Smooth muscle cell (in vitro differentiated cells): ENCODE results near the gene CNTROB. TPM values are rescaled to one million over a fixed set of nuclear protein-coding genes. Genes with fewer than 3 reads are reported as not detected.

Experiments used
- DNase-seq: peaks from one replicate; lab custom pipeline; 2025; ENCODE audit not compliant: unreplicated experiment; lab: John Stamatoyannopoulos, UW
- H2AFZ ChIP-seq: fragments of 200-600 bp; sonication (generic); 2 replicates; pipeline ENCODE4 v1.6.0; 2016; ENCODE audit warnings: antibody characterized with exemption, low read depth, mild to moderate bottlenecking
- H3F3A ChIP-seq: fragments of 200-600 bp; sonication (generic); 2 replicates; pipeline ENCODE4 v1.6.0; 2017; ENCODE audit warnings: antibody characterized with exemption, low read depth
- H3K27ac ChIP-seq: fragments of 200-600 bp; sonication (generic); 2 replicates; pipeline ENCODE4 v1.5.1; 2016; ENCODE audit warnings: low read depth, mild to moderate bottlenecking
- H3K27me3 ChIP-seq: fragments of 200-600 bp; sonication (generic); 2 replicates; pipeline ENCODE4 v1.6.1; 2016; ENCODE audit warnings: low read depth, mild to moderate bottlenecking
- H3K36me3 ChIP-seq: fragments of 200-600 bp; sonication (generic); 2 replicates; pipeline ENCODE4 v1.5.1; 2016; ENCODE audit warnings: low read depth
- H3K4me1 ChIP-seq: fragments of 200-600 bp; sonication (generic); 2 replicates; pipeline ENCODE4 v1.5.1; 2016; ENCODE audit warnings: low read depth
- H3K4me2 ChIP-seq: fragments of 200-600 bp; sonication (generic); 2 replicates; pipeline ENCODE4 v1.6.0; 2016; ENCODE audit warnings: mild to moderate bottlenecking
- H3K4me3 ChIP-seq: fragments of 200-600 bp; sonication (generic); 2 replicates; pipeline ENCODE4 v1.5.1; 2016; ENCODE audit warnings: mild to moderate bottlenecking
- H3K79me2 ChIP-seq: fragments of 200-600 bp; sonication (generic); 2 replicates; pipeline ENCODE4 v1.6.0; 2016; ENCODE audit warnings: low read depth, mild to moderate bottlenecking
- H3K9ac ChIP-seq: fragments of 200-600 bp; sonication (generic); 2 replicates; pipeline ENCODE4 v1.6.0; 2016; ENCODE audit warnings: low read depth
- H3K9me3 ChIP-seq: fragments of 200-600 bp; sonication (generic); replicated peaks from 2 replicates; pipeline ENCODE4 v1.5.1; 2016; ENCODE audit warnings: low read depth
- H4K20me1 ChIP-seq: fragments of 200-600 bp; sonication (generic); 2 replicates; pipeline ENCODE4 v1.6.0; 2016; ENCODE audit warnings: low read depth
- CTCF ChIP-seq: fragments of 200-600 bp; sonication (generic); IDR thresholded peaks from 2 replicates; pipeline ENCODE4 v1.5.1; 2017; ENCODE audit warnings: borderline replicate concordance, mild to moderate bottlenecking, antibody characterized with exemption; ENCODE audit not compliant: insufficient read depth, poor library complexity, severe bottlenecking
- WGBS: methylation state at CpG from one replicate; pipeline ENCODE4 v1.1.7; 2016; ENCODE audit warnings: low lambda C conversion rate; 5-methylcytosine and 5-hydroxymethylcytosine counted together
- polyA plus RNA-seq: library from polyadenylated mRNA; unstranded; fragments of >200 nt; fragmentation: Nextera tagmentation; extraction: Ambion mirVana; gene quantifications from 2 replicates; pipeline ENCODE4 v1.2.1, GENCODE V29; 2016
- total RNA-seq: library from RNA; depleted of rRNA; stranded (reverse); fragments of >200 nt; gene quantifications from 2 replicates; pipeline ENCODE4 v1.2.3, GENCODE V29; 2014

CNTROB gene
- total and polyA plus RNA-seq, 2 experiments from 2014 or later = 11.1 to 20.6 TPM

- Histone ChIP-seq H3K9me3 (no peaks in the 10 kb centered on the region), H3K4me1 (peaks cover 48% of the 10 kb centered on the region), H3K9ac (peak overlapping the region; percentile 65), H2AFZ (no peak overlapping the region), H3K4me2 (peak overlapping the region; percentile 100), H3K27me3 (no peaks in the 10 kb centered on the region), H4K20me1 (no peaks in the 10 kb centered on the region), H3K4me3 (peak overlapping the region; percentile 87), H3K79me2 (peaks cover 11% of the 10 kb centered on the region), H3K36me3 (no peaks in the 10 kb centered on the region), H3F3A (peaks cover 17% of the 10 kb centered on the region), H3K27ac (no peak overlapping the region)
- no peak for DNase-seq
- WGBS = no CpG with 5 or more reads among the region's 100 CpGs
- no peak for TF ChIP-seq CTCF
Observed at GRCh38 chr17:7884581-7885366, 47.2 kb upstream of the CNTROB start.

GRCh38 chr17:7885367-7886226, 46.4 kb upstream of the CNTROB start:
- no peak for DNase-seq
- under 1% methylated on average over 33 of the region's 64 CpGs for WGBS
- peak overlapping the region; percentile 100 for H3K4me2 ChIP-seq

GRCh38 chr17:7886227-7887037, 45.6 kb upstream of the CNTROB start:
- Histone ChIP-seq H3K9ac (peak overlapping the region; percentile 65), H3F3A (peaks cover 17% of the 10 kb centered on the region), H3K4me2 (peak overlapping the region; percentile 100), H3K27ac (peak overlapping the region; percentile 58), H3K9me3 (no peaks in the 10 kb centered on the region), H3K4me1 (peaks cover 51% of the 10 kb centered on the region), H3K4me3 (peak overlapping the region; percentile 87), H3K27me3 (no peaks in the 10 kb centered on the region), H4K20me1 (no peaks in the 10 kb centered on the region), H3K79me2 (peaks cover 15% of the 10 kb centered on the region), H3K36me3 (no peaks in the 10 kb centered on the region), H2AFZ (peak overlapping the region; percentile 3)
- no peak for DNase-seq
- no peak for TF ChIP-seq CTCF
- 2% methylated on average over 30 of the region's 30 CpGs for WGBS

More at GRCh38 chr17:7885367-7886226, 46.4 kb upstream of the CNTROB start:
- Histone ChIP-seq H3K27me3 (no peaks in the 10 kb centered on the region), H4K20me1 (no peaks in the 10 kb centered on the region), H3K9me3 (no peaks in the 10 kb centered on the region), H3K36me3 (no peaks in the 10 kb centered on the region), H3K27ac (peak overlapping the region; percentile 58), H3K4me3 (peak overlapping the region; percentile 87), H3K4me1 (peaks cover 51% of the 10 kb centered on the region), H3K9ac (peak overlapping the region; percentile 65), H2AFZ (peak overlapping the region; percentile 18), H3F3A (peaks cover 17% of the 10 kb centered on the region), H3K79me2 (peaks cover 15% of the 10 kb centered on the region)
- no peak for TF ChIP-seq CTCF
